ENCODE measurements around the gene ANXA4. TPM values are rescaled to one million over a fixed set of nuclear protein-coding genes. Genes with fewer than 3 reads are reported as not detected.
A peak's percentile ranks its signal among the peaks of the same experiment; 100 is the strongest.
"Not testable (repeated sequence)": the region's sequence is repeated elsewhere in the genome, so short reads cannot be mapped to it uniquely, and the experiment has no call there.

ANXA4 gene
- total and polyA plus RNA-seq, 5 experiments from 2014 or later = 2.9 to 15.8 (median 8.0) TPM

DNA sequence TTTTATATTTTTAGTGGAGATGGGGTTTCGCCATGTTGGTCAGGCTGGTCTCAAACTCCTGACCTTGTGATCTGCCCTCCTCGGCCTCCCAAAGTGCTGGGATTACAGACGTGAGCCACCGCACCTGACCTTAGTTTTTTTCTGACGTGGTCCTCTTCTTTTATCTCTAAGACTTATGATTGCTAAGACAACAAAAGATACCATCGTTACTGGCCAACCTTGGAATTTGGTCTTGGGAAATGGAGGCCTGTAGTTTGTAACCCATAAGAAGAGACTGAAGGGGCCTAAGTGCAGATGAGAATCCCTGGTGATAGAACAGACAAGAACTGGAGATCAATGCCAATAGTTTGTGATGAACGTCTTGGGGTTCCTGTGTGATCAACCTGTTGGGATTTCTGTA is 21.9 kb downstream of the ANXA4 start:
- H3K27ac Mint-ChIP-seq, H3K9me3 Mint-ChIP-seq, ATAC-seq, H3K27me3 Mint-ChIP-seq, DNase-seq, H3K36me3 Mint-ChIP-seq, H3K4me3 Mint-ChIP-seq, POLR2A ChIA-PET: not testable (repeated sequence)
- H3K4me1 Mint-ChIP-seq = peaks cover 8 to 48% (median 14%) of the 10 kb centered on the region in 4 donors

DNA sequence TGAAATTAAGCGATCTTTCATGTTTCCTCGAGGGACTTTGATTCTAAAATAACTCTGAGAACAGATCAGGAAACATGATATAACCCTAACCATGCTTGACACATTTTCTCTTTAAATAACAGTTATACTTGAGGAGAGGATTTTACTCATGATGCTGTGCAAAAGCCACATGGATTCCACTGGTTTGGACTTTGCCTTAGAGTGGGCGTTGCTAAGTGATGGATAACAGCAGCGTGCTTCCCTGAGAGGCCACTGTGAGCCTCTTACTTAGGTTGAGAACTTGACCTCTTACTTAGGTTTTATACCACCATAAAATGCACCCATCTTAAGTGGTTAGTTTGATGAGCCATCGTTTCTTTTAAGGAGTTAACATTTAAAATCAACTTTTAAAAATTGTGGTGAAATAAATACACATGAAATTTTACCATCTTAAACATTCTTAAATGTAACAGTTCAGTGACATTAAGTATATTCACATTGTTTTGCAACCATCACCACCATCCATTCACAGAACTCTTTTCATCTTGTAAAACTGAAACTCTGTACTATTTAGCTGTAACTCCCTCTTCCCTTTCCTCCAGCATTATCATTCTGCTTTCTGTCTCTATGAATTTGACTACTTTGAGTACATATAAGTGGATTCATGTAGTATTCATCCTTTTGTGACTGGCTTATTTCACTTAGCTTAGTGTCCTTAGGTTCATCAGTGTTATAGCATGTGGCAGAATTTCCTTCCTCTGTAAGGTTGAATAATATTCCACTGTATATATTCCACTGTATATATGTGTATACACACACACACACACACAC is 22.6 kb downstream of the ANXA4 start:
- no peaks in the 10 kb centered on the region for H3K27me3 Mint-ChIP-seq
- peak overlapping the region in 4 of 10 donors; percentile 5 to 42 (median 14) for H3K27ac Mint-ChIP-seq
- H3K36me3 Mint-ChIP-seq = no peaks in the 10 kb centered on the region
- no peaks in the 10 kb centered on the region for H3K9me3 Mint-ChIP-seq
- no peak overlapping the region for H3K4me3 Mint-ChIP-seq
- ATAC-seq (no peak), DNase-seq (no peak)
- H3K4me1 Mint-ChIP-seq = peaks cover 10 to 53% (median 14%) of the 10 kb centered on the region in 4 donors
- POLR2A ChIA-PET = no interaction called here

DNA sequence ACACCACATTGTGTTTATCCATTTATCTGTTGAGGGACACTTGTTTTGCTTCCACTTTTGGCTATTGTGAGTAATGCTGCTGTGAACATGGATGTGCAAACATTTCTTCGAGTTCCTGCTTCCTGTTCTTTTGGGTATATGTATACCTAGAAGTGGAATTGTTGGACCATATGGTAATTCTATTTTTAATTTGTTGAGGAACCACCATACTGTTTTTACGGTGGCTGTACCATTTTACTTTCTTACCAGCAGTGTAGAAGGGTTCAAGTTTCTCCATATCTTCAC is 23.1 kb downstream of the ANXA4 start:
- POLR2A ChIA-PET = no interaction called here
- no peak for DNase-seq
- no peak for ATAC-seq
- peaks cover 10 to 57% (median 14%) of the 10 kb centered on the region in 4 donors for H3K4me1 Mint-ChIP-seq
- H3K9me3 Mint-ChIP-seq = no peaks in the 10 kb centered on the region
- no peaks in the 10 kb centered on the region for H3K27me3 Mint-ChIP-seq
- peak overlapping the region in 2 of 10 donors; percentile 15 to 42 for H3K27ac Mint-ChIP-seq
- H3K36me3 Mint-ChIP-seq = no peaks in the 10 kb centered on the region
- no peak overlapping the region for H3K4me3 Mint-ChIP-seq

DNA sequence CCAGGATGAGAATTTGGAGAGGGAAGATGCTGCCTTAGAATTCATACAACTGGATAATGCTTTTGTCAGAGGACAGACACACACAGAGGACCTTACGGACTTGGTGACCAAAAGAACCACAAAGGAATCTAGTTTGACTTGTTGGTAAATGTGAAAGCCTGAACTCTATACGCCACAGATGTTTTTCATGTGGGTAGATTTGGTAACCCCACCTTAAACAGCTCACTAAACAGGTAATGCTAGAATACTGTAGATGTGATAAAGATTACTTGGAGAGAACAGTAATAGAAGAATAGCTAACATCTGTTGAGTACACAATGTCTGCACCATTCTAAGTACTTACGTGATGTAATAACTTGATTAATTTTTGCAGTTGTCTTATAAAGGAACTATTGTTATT is 24.1 kb downstream of the ANXA4 start:
- H3K4me1 Mint-ChIP-seq = peaks cover 10 to 62% (median 16%) of the 10 kb centered on the region in 4 donors
- DNase-seq (no peak), ATAC-seq (no peak)
- H3K36me3 Mint-ChIP-seq = no peaks in the 10 kb centered on the region
- no peak overlapping the region for H3K4me3 Mint-ChIP-seq
- H3K27me3 Mint-ChIP-seq = no peaks in the 10 kb centered on the region
- H3K9me3 Mint-ChIP-seq = no peaks in the 10 kb centered on the region
- peak overlapping the region in 1 of 10 donors; percentile 42 for H3K27ac Mint-ChIP-seq
- POLR2A ChIA-PET = no interaction called here

DNA sequence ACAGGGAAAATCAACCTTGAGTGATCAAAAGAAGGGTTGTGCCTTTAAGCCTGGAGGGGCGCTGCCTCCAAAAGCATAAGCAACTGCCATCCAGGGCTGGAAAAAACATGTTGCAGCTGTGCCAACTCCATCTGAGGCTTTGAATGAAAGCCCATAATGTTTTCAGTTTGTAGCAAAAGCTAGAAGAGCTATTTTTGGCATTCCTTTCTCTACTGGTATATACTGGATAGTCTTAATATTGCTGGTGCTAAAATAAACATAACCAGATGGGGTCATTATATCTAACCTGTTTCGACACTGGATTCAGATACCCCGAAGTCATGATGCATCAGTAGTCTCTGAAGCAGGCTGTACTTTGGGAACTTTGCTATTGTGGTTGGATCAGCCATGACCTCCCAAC is 25.1 kb downstream of the ANXA4 start:
- POLR2A ChIA-PET = no interaction called here
- H3K9me3 Mint-ChIP-seq = no peaks in the 10 kb centered on the region
- H3K27me3 Mint-ChIP-seq = no peaks in the 10 kb centered on the region
- H3K4me3 Mint-ChIP-seq = no peak overlapping the region
- H3K4me1 Mint-ChIP-seq = peaks cover 10 to 72% (median 16%) of the 10 kb centered on the region in 4 donors
- H3K27ac Mint-ChIP-seq = peak overlapping the region in 1 of 10 donors; percentile 50
- DNase-seq (no peak), ATAC-seq (no peak)
- no peaks in the 10 kb centered on the region for H3K36me3 Mint-ChIP-seq

DNA sequence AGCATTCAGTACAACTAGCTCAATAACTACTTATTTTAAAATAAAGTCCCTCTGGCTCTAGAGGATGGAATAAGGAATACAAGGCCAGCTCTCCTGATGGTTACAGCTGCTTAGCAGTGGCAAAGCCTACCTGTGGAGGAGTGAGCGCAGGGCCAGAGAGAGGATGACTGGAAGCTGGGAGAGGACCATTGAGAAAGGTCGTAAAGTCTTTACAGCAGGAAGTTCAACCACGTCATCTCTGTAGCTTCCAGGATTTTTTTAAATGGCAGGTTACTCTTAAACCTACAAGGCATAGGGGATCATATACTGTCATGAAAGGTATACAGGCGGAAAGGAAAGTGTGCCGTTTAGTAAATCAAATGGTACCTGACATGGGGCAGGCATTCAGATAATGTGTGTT is 26.3 kb downstream of the ANXA4 start:
- no peak overlapping the region for H3K27ac Mint-ChIP-seq
- H3K9me3 Mint-ChIP-seq = no peaks in the 10 kb centered on the region
- ATAC-seq (no peak), DNase-seq (no peak)
- no peaks in the 10 kb centered on the region for H3K27me3 Mint-ChIP-seq
- POLR2A ChIA-PET = interaction anchor here (0.7 kb wide), 1 partner anchor 11 kb away, joined by 6 read pairs; no protein-coding TSS in a partner anchor
- H3K4me1 Mint-ChIP-seq = peaks cover 10 to 74% (median 17%) of the 10 kb centered on the region in 4 donors
- H3K4me3 Mint-ChIP-seq = no peak overlapping the region
- H3K36me3 Mint-ChIP-seq = no peaks in the 10 kb centered on the region

DNA sequence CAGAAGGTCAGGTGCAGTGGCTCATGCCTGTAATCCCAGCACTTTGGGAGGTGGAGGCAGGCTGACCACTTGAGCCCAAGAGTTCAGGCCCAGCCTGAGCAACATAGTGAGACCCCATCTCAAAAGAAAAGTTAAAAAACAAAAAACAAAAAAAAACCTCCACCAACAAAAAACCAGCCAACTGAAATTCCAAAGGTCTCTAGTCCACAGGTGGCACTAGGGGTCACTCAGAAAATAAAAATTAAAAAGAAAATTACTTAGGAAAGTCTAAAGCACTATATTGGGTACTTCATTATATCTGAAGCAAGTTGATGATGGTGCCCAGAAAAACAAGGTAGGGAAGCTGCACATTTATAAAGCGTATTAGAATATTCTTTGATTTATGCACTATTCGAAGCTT is 26.9 kb downstream of the ANXA4 start:
- H3K4me1 Mint-ChIP-seq = peaks cover 10 to 78% (median 18%) of the 10 kb centered on the region in 4 donors
- POLR2A ChIA-PET = no interaction called here
- H3K27ac Mint-ChIP-seq = no peak overlapping the region

DNA sequence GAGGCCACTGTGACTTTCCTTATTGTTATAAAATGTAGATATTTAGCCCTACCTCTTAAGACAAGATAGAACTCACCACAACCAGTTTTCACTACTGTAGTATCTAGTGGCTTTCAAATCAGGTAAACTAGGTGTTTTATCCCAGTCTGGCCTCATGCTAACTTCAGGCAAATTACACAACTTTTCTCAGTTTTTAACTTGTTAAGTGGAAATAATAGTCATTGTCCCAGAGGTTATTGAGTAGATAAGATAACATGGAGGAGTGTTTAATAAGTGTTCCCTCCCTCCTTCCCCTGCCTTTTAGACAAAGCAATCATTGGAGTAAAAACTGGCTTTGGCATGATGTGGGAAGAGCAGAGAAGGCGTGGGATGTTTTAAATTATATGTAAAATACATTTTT is 27.3 kb downstream of the ANXA4 start:
- ATAC-seq (no peak), DNase-seq (no peak)
- Mint-ChIP-seq H3K27ac (no peak overlapping the region), H3K36me3 (no peaks in the 10 kb centered on the region), H3K27me3 (no peaks in the 10 kb centered on the region), H3K4me3 (no peak overlapping the region), H3K9me3 (no peaks in the 10 kb centered on the region), H3K4me1 (peaks cover 11 to 78% (median 22%) of the 10 kb centered on the region in 4 donors)
- POLR2A ChIA-PET = no interaction called here

More for the DNA sequence above, 26.9 kb downstream of the ANXA4 start:
- no peak overlapping the region for H3K4me3 Mint-ChIP-seq
- no peaks in the 10 kb centered on the region for H3K27me3 Mint-ChIP-seq
- H3K36me3 Mint-ChIP-seq = no peaks in the 10 kb centered on the region
- no peak for DNase-seq
- ATAC-seq = no peak
- no peaks in the 10 kb centered on the region for H3K9me3 Mint-ChIP-seq

DNA sequence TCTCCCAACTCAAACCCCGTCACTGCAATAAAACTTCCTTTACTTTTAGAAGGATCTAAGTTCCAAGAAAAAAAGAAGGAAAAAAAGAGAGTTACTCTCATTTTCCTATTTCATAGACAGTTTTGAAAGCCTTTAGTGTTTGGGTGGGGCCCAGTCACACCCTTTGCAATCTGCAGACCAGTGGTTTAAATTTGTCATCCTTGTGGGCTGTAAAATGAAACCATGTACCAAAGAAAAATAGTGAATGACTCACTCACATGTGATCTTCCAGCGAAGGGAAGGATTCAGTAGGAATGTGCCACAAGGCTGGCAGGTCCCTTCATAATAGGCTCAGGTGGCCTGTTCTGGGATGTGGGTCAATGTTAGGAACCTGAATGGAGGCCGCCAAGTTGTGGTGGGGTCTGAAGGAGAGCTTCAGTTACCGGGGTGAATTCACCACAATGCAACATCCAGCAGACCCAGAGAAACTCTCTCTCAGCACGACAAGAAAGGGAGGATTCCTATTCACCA is 28.3 kb downstream of the ANXA4 start:
- Mint-ChIP-seq H3K36me3 (no peaks in the 10 kb centered on the region), H3K9me3 (no peaks in the 10 kb centered on the region), H3K4me3 (peak overlapping the region in 2 of 10 donors; percentile 4 to 68), H3K4me1 (peaks cover 16 to 78% (median 26%) of the 10 kb centered on the region in 4 donors), H3K27me3 (no peaks in the 10 kb centered on the region), H3K27ac (peak overlapping the region in 3 of 10 donors; percentile 44 to 78 (median 75))
- POLR2A ChIA-PET = interaction anchor here (1.0 kb wide), 1 partner anchor 8 kb away, joined by 3 read pairs; no protein-coding TSS in a partner anchor
- ATAC-seq = no peak
- peak in 1 of 10 donors; percentile 6 for DNase-seq

DNA sequence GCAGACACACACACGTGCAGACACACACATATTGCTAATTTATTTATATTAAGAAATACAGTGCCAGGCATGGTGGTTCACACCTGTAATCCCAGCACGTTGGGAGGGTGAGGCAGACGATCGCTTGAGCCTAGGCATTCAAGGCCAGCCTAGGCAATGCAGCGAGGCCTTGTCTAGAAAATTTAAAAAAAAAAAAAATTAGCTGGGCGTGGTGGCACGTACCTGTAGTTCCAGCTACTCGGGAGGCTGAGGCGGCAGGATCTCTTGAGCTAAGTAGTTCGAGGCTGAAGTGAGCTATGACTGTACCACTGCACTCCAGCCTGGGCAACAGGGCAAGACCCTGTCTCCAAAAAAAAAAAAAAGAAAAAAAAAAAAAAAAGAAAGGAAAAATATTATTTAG is 28.8 kb downstream of the ANXA4 start:
- H3K9me3 Mint-ChIP-seq = no peaks in the 10 kb centered on the region
- no peaks in the 10 kb centered on the region for H3K27me3 Mint-ChIP-seq
- H3K36me3 Mint-ChIP-seq = no peaks in the 10 kb centered on the region
- no peak for DNase-seq
- H3K4me3 Mint-ChIP-seq = no peak overlapping the region
- peak overlapping the region in 1 of 10 donors; percentile 75 for H3K27ac Mint-ChIP-seq
- POLR2A ChIA-PET = interaction anchor here (1.0 kb wide), 1 partner anchor 9 kb away, joined by 3 read pairs; no protein-coding TSS in a partner anchor
- H3K4me1 Mint-ChIP-seq = peaks cover 15 to 78% (median 28%) of the 10 kb centered on the region in 4 donors
- ATAC-seq = no peak

DNA sequence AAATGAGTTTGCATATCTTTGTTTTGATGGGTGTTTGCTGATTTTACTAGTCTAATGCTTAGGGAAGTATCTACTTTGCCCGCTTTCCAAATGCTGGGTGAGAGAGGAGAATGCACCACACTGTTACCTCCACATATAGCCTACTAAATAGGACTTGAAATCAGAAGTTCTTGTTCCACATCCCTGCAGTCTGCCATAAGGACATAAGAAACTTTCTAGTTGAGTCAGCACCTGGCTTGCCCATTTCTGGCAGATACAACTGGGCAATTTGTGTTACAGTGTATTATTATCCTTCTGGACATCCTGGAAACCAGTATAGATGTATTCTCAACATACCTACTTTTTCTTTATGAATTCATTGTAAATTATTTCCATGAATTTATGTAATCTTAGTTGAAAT is 29.5 kb downstream of the ANXA4 start:
- Mint-ChIP-seq H3K4me3 (no peak overlapping the region), H3K27ac (peak overlapping the region in 2 of 10 donors; percentile 31 to 37), H3K27me3 (no peaks in the 10 kb centered on the region), H3K36me3 (no peaks in the 10 kb centered on the region), H3K9me3 (peaks cover 0 to 4% (median 0%) of the 10 kb centered on the region in 9 donors), H3K4me1 (peaks cover 11 to 75% (median 26%) of the 10 kb centered on the region in 4 donors)
- POLR2A ChIA-PET = interaction anchor here (1.0 kb wide), 1 partner anchor 9 kb away, joined by 3 read pairs; no protein-coding TSS in a partner anchor
- ATAC-seq = no peak
- no peak for DNase-seq

DNA sequence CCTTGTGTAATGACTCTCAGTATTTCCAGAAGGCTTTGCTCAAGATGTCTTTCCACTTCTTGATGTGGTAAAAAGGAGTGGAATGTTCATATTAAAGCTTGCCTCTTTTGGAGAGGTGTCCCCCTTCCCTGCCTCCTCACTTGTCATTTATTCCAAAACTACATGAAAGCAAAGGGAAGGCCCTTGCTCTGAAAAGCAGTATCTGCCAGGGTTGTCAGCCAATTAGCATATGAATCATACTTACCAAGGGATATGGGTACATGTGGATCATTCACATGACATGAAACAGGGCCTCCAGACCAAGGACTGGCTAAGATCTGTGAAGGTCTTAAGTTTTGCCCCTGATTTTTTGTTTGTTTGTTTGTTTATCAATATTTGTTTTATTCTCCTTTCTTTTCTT is 31.3 kb downstream of the ANXA4 start:
- Mint-ChIP-seq H3K4me3 (peak overlapping the region in 1 of 10 donors; percentile 36), H3K36me3 (no peaks in the 10 kb centered on the region), H3K9me3 (peaks cover 0 to 4% (median 0%) of the 10 kb centered on the region in 9 donors), H3K27ac (peak overlapping the region in 2 of 10 donors; percentile 55 to 66), H3K4me1 (peaks cover 10 to 75% (median 25%) of the 10 kb centered on the region in 4 donors), H3K27me3 (no peaks in the 10 kb centered on the region)
- ATAC-seq = no peak
- POLR2A ChIA-PET = no interaction called here
- no peak for DNase-seq

DNA sequence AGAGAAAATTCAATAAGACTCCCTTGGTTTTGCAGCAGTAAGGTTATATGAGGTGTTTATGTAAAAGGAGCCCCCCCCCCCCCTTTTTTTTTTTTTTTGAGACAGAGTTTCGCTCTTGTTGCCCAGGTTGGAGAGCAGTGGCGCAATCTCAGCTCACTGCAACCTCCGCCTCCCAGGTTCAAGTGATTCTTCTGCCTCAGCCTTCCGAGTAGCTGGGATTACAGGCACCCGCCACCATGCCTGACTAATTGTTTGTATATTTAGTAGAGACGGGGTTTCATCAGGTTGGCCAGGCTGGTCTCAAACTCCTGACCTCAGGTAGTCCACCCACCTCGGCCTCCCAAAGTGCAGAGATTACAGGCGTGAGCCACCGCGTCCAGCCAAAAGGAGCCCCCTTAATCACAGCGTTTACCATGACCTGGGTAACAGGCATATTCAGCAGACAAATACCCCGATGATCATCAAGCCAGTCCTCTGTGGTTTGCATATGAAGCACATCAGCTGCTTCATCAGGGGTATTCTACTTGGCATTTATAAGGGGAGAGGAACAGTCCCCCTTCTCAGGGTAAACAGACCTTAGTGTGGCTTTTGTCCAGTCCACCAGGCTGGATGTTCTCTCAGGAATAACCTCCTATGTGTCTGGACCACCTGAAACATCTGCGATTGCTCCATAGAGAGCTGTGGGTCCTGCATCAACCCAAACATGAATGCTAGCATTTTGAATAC is 32.5 kb downstream of the ANXA4 start:
- H3K36me3 Mint-ChIP-seq, H3K9me3 Mint-ChIP-seq, DNase-seq, H3K27me3 Mint-ChIP-seq: not testable (repeated sequence)
- peak; percentile 18 to 29 for ATAC-seq
- peak overlapping the region in 8 of 10 donors; percentile 49 to 67 (median 60) for H3K4me3 Mint-ChIP-seq
- POLR2A ChIA-PET = interaction anchor here (0.6 kb wide), 2 partner anchors 26 to 331 kb away, joined by 5 to 6 read pairs; no protein-coding TSS in a partner anchor
- H3K27ac Mint-ChIP-seq = peak overlapping the region in 8 of 10 donors; percentile 11 to 78 (median 47)
- H3K4me1 Mint-ChIP-seq = peaks cover 8 to 66% (median 25%) of the 10 kb centered on the region in 4 donors

All from naive thymus-derived CD8-positive, alpha-beta T cell (primary cell).